A549 treated with AZD9567 at 1 μM for 4 hours (cell line): ENCODE results near the gene HSPA13. TPM values are rescaled to one million over a fixed set of nuclear protein-coding genes. Genes with fewer than 3 reads are reported as not detected.

Experiments used
- total RNA-seq: library from RNA; stranded (reverse); fragments of 200-300 nt; extraction: Qiagen RNA extraction; gene quantifications from 5 replicates; pipeline ENCODE4 v1.2.3, GENCODE V29; 2022; ENCODE audit not compliant: insufficient read depth

The HSPA13 gene
- total RNA-seq, result 11.0 to 18.0 TPM (median 15.8 TPM) in 5 replicates

GRCh38 chr21:14382835-14383595 is at the start of gene HSPA13:
HSPA13 (minus strand) TSS chr21:14383146; CDS start chr21:14383119, 27 bp downstream.

Other genes starting within 250 kb of the HSPA13 start
- gene LIPI, start 172.2 kb downstream of the HSPA13 start, total RNA-seq, result not detected in 5 replicates
- 0.14 TPM in 2 of 5 replicates, not detected in the others for gene RBM11, start 167.0 kb downstream of the HSPA13 start, total RNA-seq
- gene SAMSN1, start 163.2 kb upstream of the HSPA13 start, total RNA-seq, result not detected in 5 replicates